GM10847 (cell line): ENCODE data around the gene TMEM176A.

Experiments used
- POLR2A ChIP-seq: IDR thresholded peaks from 2 replicates; pipeline ENCODE4 v1.6.1; 2011; ENCODE audit not compliant: insufficient read length; ENCODE audit errors: extremely low read depth

Gene TMEM176A

GRCh38 chr7:150781961-150782360 lies 18.6 kb upstream of the TMEM176A start:
- TF ChIP-seq POLR2A, result no peak

GRCh38 chr7:150784120-150784736 lies 16.3 kb upstream of the TMEM176A start:
- TF ChIP-seq POLR2A, result no peak

- no peak for TF ChIP-seq POLR2A
Observed at GRCh38 chr7:150784954-150785353, 15.6 kb upstream of the TMEM176A start.

DNA sequence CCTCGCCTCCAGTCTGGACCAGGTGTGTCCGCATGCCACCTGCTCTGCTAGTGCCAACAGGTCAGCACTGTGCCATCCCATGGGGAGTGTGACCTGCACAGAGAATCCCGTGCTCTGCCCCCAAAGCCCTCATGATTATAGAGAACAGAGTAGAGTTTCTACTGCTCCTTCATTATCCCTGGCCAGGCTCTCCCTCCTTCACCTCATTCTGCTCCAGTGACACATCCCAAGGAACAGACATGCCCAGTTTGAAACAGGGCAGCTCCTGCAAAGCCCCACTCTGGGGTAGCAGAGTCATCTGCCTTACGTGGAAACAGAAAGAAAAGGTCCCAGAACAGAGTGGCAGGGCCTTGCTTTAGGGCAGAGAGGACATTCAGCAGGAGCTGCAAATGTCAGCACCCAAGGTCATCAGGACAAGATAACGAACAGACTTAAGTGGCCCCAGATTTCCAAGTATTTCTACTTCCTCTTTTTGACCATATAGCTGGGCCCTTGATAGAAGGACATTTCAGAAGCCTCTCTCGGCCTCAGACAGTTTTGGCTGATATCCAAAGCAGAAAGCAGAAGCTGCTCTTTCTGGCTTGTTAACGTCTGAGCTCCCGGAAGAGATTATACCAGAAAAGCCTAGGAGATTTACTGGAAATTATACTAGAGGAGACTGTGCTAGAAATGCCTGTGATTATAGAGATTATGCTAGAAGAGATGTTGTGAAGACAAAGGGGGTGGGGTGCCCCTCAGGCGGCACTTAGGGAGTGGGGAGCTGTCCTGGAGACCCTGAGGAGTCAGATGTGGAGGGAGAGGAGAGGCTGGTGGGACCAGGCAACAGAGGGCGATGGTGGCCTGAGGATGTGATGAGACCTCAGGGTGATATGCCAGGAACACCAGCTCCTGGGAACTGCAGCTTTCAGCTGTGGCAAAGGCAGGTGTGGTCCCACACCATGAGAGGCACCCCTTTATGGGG lies 13.0 kb upstream of the TMEM176A start:
- TF ChIP-seq POLR2A, result no peak

DNA sequence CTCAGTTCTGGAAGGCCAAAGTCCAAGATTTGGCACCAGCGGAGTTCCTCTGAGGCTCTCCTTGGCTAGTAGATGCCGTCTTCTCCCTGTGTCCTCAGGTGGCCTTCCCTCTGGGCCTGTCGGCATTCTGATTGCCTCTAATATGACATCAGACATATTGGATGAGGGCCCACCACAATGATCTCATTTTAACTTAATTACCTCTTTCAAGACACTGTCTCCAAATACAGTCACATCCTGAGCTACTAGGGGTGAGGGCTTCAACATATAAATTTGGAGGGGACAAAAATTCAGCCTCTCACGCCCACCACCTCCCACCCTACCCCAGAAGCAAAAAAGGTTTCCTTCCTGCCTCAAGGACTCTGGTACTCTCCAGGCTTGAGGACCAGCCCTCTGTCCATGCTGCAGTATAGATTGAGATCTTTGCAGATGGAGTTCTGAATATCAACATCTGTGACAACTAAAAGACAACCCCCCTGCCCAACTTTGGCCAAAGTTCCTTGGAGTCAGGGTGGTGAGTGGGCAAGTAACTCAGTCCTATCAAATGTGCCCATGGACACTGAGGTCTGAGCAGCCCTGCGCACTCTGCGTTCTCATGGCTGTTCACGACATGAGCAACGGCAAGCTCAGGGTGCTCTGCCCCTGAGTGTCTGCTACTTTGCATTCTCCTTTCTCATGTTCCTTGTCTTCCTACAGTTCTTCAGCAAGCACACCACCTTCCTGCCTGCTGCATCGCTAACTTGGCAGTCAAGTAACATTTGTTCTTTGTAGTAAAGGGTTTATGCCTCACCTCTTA lies 11.9 kb upstream of the TMEM176A start:
- TF ChIP-seq POLR2A, result no peak

DNA sequence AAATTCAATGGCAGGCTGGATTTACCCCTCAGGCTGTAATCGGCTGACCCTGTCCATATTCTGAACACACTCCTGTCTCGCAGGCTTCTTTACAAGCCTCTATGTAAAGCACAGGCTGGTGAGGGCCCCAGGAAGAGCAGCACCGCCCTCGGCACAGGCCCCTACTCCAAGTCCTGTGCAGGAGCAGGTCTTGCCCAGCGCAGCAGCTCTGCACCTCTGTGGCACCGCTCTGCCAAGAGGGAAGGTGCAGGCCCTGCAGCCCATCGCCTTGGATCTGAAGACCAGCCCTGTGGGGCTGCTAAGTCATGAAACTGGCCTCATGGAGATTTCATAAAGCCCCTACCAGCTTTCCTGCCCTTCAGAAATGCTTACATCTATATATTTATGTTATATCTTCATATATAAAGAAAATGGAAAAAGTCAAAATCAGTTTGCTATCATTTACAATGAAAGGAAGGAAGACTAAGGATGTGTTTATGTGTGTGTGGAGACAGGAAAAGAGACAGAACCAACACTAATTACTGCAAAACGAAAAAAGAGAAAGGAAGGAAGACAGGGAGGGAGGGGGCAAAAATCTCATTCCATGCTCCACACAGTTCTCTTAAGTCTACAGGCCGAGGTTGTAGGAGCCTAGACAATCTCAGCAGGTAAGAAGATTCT lies 10.0 kb upstream of the TMEM176A start:
- TF ChIP-seq POLR2A, result no peak

DNA sequence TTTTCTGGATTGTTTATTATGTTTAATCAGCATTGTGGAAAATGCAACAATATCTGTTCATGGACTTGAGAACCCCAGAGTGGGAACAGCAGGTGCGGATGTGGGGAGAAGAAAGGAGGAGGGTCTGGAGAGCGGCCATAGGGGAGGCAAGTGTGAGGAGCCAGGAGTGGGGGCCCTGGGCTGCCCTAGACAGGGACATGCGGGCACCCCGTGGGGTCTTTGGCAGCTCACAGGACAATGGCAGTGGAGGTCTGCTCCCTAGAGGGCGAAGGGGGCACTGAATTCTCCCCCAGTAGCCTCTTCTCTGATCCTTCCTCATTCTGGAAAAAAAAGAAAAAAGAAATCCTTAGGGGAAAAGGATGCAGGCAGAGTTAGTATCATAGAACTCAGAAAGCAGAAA lies 9.3 kb upstream of the TMEM176A start:
- no peak for TF ChIP-seq POLR2A

DNA sequence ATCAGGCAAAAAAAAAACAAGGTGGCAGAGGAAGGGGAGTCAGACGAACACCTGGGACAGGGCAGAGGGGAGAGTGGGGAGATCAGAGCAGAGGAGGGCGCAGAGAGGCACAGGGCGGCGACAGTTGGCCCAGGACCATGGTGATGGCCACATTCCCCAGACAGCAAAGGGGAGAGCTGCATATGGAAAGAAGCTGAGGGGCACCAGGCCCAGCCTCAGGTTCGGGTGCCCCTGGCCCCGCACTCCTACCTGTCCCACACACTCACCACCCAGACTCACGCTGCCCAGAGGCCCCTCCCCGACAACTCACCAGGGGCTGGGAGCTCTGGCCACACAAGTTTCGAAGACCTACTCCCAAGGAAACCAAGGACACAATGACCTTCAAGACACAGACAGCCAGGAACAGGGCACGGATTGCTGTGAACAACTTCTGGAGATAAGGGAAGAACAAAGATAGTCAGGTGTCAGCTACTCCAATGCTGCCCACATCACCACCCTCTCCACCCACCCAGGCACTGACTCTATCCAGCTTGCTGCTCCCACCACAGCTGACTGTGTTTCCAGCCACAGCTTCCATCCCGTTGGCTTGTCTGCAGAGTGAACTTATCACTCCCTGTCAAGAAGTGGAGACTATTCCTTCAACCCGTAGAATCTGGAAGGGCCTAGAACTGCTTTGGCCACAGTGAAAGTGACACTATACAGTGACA lies 8.7 kb upstream of the TMEM176A start:
- no peak for TF ChIP-seq POLR2A

GRCh38 chr7:150793569-150794238 lies 6.9 kb upstream of the TMEM176A start:
- no peak for TF ChIP-seq POLR2A

DNA sequence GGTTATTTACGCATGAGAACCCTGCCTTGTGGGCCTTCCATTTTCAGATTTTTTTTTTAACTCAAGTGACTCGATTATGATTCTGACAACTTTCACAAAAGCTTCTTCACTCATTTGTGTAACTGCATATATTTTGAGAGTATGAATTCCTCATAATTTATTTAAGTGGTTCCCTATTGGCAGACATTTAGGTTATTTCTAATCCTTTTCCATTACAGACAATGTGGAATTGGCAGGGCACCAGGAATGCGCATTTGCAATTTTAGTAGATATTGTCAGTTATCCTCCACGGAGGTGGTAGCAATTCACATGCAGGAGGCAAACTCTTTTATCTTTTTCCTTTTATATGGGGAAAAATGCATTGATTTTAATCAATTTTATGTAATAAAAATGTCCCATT lies 2.9 kb upstream of the TMEM176A start:
- TF ChIP-seq POLR2A, result no peak

DNA sequence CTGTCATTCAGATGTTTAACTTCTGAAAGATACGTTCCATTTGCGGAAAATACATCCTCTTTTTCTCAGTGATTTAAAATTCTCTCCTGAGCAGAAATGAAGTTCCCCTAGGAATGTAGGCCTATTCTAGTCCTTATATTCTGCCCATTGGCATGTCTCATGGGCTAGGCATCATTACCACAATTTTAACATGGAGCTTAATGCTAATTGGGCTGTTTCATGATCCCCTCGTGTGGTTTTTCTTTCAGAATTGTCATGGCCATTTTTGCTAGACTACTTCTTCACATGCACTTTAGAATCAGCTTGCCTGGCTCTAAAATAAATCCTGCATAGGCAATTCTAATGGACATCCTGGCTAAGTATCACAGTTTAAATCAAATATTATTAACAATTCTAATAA lies 1.4 kb upstream of the TMEM176A start:
- TF ChIP-seq POLR2A, result no peak

DNA sequence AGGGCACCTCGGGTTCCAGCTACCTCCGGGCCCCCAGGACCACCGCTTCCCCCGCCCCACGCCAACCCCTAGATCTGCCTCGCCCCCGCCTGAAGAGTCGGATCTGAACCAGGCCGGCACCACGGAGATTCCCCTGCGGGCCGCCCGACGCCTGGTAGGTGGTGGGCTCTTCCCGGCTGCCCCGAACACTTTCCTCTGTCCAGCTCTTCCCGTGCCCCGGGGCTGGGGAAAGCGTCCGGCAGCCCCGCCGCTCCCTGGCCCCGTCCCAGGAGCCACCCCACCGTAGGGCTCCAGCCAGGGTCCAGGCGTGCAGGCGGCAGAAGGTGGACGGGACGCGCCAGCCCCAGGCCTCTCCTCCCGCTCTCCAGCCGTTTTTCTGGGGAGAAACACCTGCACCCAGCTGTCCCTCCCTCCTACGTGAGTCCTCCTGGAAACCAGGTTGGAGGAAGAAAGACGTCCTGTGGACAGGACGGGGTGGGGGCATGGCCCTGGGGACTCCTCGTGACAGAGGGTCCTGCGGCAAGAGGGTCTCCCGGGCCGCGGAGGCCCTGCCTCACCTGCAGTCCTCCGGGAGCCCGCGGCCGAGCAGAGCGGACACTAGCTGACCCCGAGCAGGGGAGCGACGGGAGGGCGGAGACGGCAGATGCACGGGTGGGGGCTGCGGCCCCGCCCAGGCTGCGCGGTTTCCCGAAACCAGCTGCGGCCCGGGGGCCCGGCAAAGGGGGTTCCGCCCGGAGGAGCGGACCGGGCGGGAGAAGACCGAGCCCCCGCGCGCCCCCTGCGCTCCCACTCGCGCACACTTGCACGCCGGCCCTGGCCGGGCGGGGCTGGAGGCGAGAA lies 608 bp upstream of the TMEM176A start, which contains the start of gene TMEM176B:
Gene TMEM176B (minus strand): TSS at position 624 of the 840 bp plus-strand sequence. CDS start 3,795 bp downstream, outside the sequence.
- no peak for TF ChIP-seq POLR2A

DNA sequence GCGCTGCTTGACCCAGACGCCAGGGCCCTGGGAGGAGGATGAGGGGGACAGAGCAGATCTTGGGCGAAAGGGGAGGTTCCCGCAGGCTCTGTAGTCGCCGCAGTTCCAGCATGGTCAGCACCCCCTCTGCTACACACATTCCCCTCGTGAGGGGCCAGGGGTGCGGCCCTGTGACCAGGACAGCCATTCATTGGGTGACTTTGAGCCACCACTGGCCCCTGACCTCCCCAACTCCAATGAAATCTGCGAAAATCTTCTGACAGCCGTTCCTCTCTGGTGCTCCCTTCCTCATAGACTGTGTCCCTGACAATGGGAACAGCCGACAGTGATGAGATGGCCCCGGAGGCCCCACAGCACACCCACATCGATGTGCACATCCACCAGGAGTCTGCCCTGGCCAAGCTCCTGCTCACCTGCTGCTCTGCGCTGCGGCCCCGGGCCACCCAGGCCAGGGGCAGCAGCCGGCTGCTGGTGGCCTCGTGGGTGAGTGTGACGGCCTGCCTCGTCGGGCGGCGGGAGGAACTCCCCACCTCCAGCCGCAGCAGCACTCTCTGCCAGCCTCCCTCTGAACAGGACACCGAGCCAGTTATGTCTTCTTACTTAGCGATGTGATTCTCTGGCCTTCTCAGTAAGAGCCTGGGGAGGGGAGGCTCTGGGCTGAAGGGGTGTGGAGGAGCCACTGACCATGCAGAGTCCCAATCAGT lies 825 bp downstream of the TMEM176A start:
- no peak for TF ChIP-seq POLR2A
